Mesenchymal stem cell (in vitro differentiated cells and primary cell): ENCODE measurements around the gene RPS6KA5.

Experiments
- DNase-seq: peaks from one replicate; pipeline ENCODE4 v3.0.0-alpha.2; 2013
- H2AFZ ChIP-seq: one replicate; pipeline ENCODE4 v1.6.1; 2013; ENCODE audit warnings: low read depth, mild to moderate bottlenecking, control low read depth, inconsistent platforms, low read length, moderate library complexity
- H2AK5ac ChIP-seq: 2 replicates; pipeline ENCODE4 v1.6.1; 2013; ENCODE audit warnings: low read length, moderate library complexity, mild to moderate bottlenecking, inconsistent platforms; ENCODE audit not compliant: severe bottlenecking
- H2BK120ac ChIP-seq: one replicate; pipeline ENCODE4 v1.6.1; 2013; ENCODE audit warnings: low read depth, mild to moderate bottlenecking, inconsistent platforms, low read length, moderate library complexity
- H2BK12ac ChIP-seq, 2 experiments: one replicate each; pipeline ENCODE4 v1.6.1; 2013; ENCODE audit warnings: inconsistent platforms in 2 of 2, low read length in 2 of 2, mild to moderate bottlenecking in 2 of 2, moderate library complexity in 2 of 2, control low read depth in 1 of 2
- H2BK15ac ChIP-seq: one replicate; pipeline ENCODE4 v1.6.1; 2013; ENCODE audit warnings: mild to moderate bottlenecking, low read depth, inconsistent platforms; ENCODE audit not compliant: poor library complexity, severe bottlenecking
- H2BK5ac ChIP-seq: 2 replicates; pipeline ENCODE4 v1.6.1; 2013; ENCODE audit warnings: low read depth, mild to moderate bottlenecking, low read length, control low read depth, inconsistent platforms; ENCODE audit not compliant: poor library complexity, severe bottlenecking
- H3K14ac ChIP-seq, 2 experiments: one replicate each; pipeline ENCODE4 v1.6.1; 2013; ENCODE audit warnings: inconsistent platforms in 2 of 2, low read length in 2 of 2, control low read depth in 1 of 2, mild to moderate bottlenecking in 1 of 2, moderate library complexity in 1 of 2
- H3K18ac ChIP-seq, 2 experiments: one replicate each; pipeline ENCODE4 v1.6.1; 2013; ENCODE audit warnings: inconsistent platforms in 2 of 2, low read length in 2 of 2, control low read depth in 1 of 2, low read depth in 1 of 2, mild to moderate bottlenecking in 1 of 2
- H3K23ac ChIP-seq, 2 experiments: one replicate each; pipeline ENCODE4 v1.6.1; 2013; ENCODE audit warnings: inconsistent platforms in 2 of 2, low read length in 2 of 2, mild to moderate bottlenecking in 2 of 2, moderate library complexity in 2 of 2, control low read depth in 1 of 2
- H3K27ac ChIP-seq: 2 replicates; pipeline ENCODE4 v1.5.1; 2013; ENCODE audit warnings: mild to moderate bottlenecking, moderate library complexity, low read length, control low read depth, inconsistent platforms; ENCODE audit not compliant: poor library complexity, severe bottlenecking
- H3K27me3 ChIP-seq, 2 experiments: 2 replicates each; pipeline versions ENCODE4 v1.6.1 to v1.7.0; 2013; ENCODE audit warnings: low read length in 2 of 2, mild to moderate bottlenecking in 2 of 2, moderate library complexity in 2 of 2, control low read depth in 1 of 2, inconsistent platforms in 1 of 2; ENCODE audit not compliant: control insufficient read depth in 1 of 2, insufficient read depth in 1 of 2
- H3K36me3 ChIP-seq, 2 experiments: 2 replicates each; pipeline versions ENCODE4 v1.6.1 to v1.7.0; 2013; ENCODE audit warnings: low read length in 2 of 2, control low read depth in 1 of 2, inconsistent platforms in 1 of 2, low read depth in 1 of 2, mild to moderate bottlenecking in 1 of 2; ENCODE audit not compliant: insufficient read depth in 2 of 2, control insufficient read depth in 1 of 2
- H3K4ac ChIP-seq, 2 experiments: one replicate each; pipeline ENCODE4 v1.6.1; 2013; ENCODE audit warnings: inconsistent platforms in 2 of 2, low read length in 2 of 2, mild to moderate bottlenecking in 2 of 2, moderate library complexity in 2 of 2, control low read depth in 1 of 2, low read depth in 1 of 2
- H3K4me1 ChIP-seq: 2 replicates; pipeline ENCODE4 v1.6.1; 2013; ENCODE audit warnings: low read depth, low read length, control low read depth; ENCODE audit not compliant: control insufficient read depth, insufficient read depth
- H3K4me2 ChIP-seq: 2 replicates; pipeline ENCODE4 v1.6.1; 2013; ENCODE audit warnings: low read length, mild to moderate bottlenecking, inconsistent platforms; ENCODE audit not compliant: poor library complexity, severe bottlenecking
- H3K4me3 ChIP-seq, 2 experiments: 2 replicates each; pipeline versions ENCODE4 v1.5.1 to v1.7.0; 2013; ENCODE audit warnings: low read length in 2 of 2, mild to moderate bottlenecking in 2 of 2, control low read depth in 1 of 2, low read depth in 1 of 2; ENCODE audit not compliant: insufficient read depth in 1 of 2
- H3K79me1 ChIP-seq: replicated peaks from 2 replicates; pipeline ENCODE4 v1.6.1; 2013; ENCODE audit warnings: mild to moderate bottlenecking, control low read depth, low read length, inconsistent platforms; ENCODE audit not compliant: poor library complexity, severe bottlenecking
- H3K9ac ChIP-seq: 2 replicates; pipeline ENCODE4 v1.7.0; 2013; ENCODE audit warnings: mild to moderate bottlenecking, low read length, moderate library complexity
- H3K9me3 ChIP-seq: 2 replicates; pipeline ENCODE4 v1.7.0; 2013; ENCODE audit warnings: mild to moderate bottlenecking, low read length; ENCODE audit not compliant: control insufficient read depth
- H4K8ac ChIP-seq: one replicate; pipeline ENCODE4 v1.6.1; 2013; ENCODE audit warnings: inconsistent platforms, mild to moderate bottlenecking, low read length, moderate library complexity
- H4K91ac ChIP-seq: one replicate; pipeline ENCODE4 v1.6.1; 2013; ENCODE audit warnings: mild to moderate bottlenecking, low read length, inconsistent platforms
- WGBS: methylation state at CpG from one replicate; pipeline ENCODE4 v1.1.7; 2013; ENCODE audit warnings: mixed read lengths; 5-methylcytosine and 5-hydroxymethylcytosine counted together

The RPS6KA5 gene

GRCh38 chr14:90871605-90872233, 188.7 kb downstream of the RPS6KA5 start:
- no peaks in the 10 kb centered on the region for H3K79me1 ChIP-seq
- peak; percentile 42 for DNase-seq
- H3K14ac ChIP-seq = peak overlapping the region in 1 of 2 experiments; percentile 48
- H2AK5ac ChIP-seq = peak overlapping the region; percentile 83
- peaks cover 0 to 3% of the 10 kb centered on the region in 2 experiments for H3K36me3 ChIP-seq
- no peak overlapping the region for H3K27ac ChIP-seq
- H3K9me3 ChIP-seq = no peaks in the 10 kb centered on the region
- H3K4me1 ChIP-seq = peaks cover 2% of the 10 kb centered on the region
- H2BK5ac ChIP-seq = no peak overlapping the region
- H2BK12ac ChIP-seq = peak overlapping the region; percentile 41 to 78
- H3K18ac ChIP-seq = peak overlapping the region in 1 of 2 experiments; percentile 62
- H4K8ac ChIP-seq = no peak overlapping the region
- no peaks in the 10 kb centered on the region for H3K27me3 ChIP-seq
- no peak overlapping the region for H2AFZ ChIP-seq
- H4K91ac ChIP-seq = peak overlapping the region; percentile 48
- H3K23ac ChIP-seq = no peak overlapping the region
- H3K9ac ChIP-seq = no peak overlapping the region
- 98% methylated on average over 8 of the region's 9 CpGs for WGBS
- no peak overlapping the region for H2BK15ac ChIP-seq
- H3K4ac ChIP-seq = no peak overlapping the region
- no peak overlapping the region for H3K4me3 ChIP-seq
- H2BK120ac ChIP-seq = no peak overlapping the region
- no peak overlapping the region for H3K4me2 ChIP-seq

GRCh38 chr14:90870950-90871604, 189.4 kb downstream of the RPS6KA5 start:
- no CpG with 5 or more reads among the region's 1 CpG for WGBS
- Histone ChIP-seq H3K9me3 (no peaks in the 10 kb centered on the region), H2AFZ (no peak overlapping the region), H3K79me1 (no peaks in the 10 kb centered on the region), H4K8ac (no peak overlapping the region), H3K4me3 (no peak overlapping the region), H3K14ac (no peak overlapping the region), H2BK5ac (no peak overlapping the region), H2BK12ac (no peak overlapping the region), H3K23ac (no peak overlapping the region), H2BK120ac (no peak overlapping the region), H3K27ac (no peak overlapping the region), H3K36me3 (no peaks in the 10 kb centered on the region), H3K4me1 (peaks cover 2% of the 10 kb centered on the region), H3K4ac (no peak overlapping the region), H3K27me3 (no peaks in the 10 kb centered on the region), H3K18ac (no peak overlapping the region), H3K4me2 (no peak overlapping the region), H2AK5ac (no peak overlapping the region), H3K9ac (no peak overlapping the region), H4K91ac (no peak overlapping the region), H2BK15ac (no peak overlapping the region)
- DNase-seq = no peak

- Histone ChIP-seq H3K27ac (no peak overlapping the region), H3K4me1 (peaks cover 2% of the 10 kb centered on the region), H3K79me1 (no peaks in the 10 kb centered on the region), H3K18ac (no peak overlapping the region), H2BK120ac (no peak overlapping the region), H2AK5ac (no peak overlapping the region), H3K27me3 (no peaks in the 10 kb centered on the region), H2AFZ (no peak overlapping the region), H3K4me3 (no peak overlapping the region), H3K36me3 (no peaks in the 10 kb centered on the region), H3K9me3 (no peaks in the 10 kb centered on the region), H4K8ac (no peak overlapping the region), H2BK5ac (no peak overlapping the region), H4K91ac (no peak overlapping the region), H3K9ac (no peak overlapping the region), H2BK12ac (no peak overlapping the region), H3K4me2 (no peak overlapping the region), H3K14ac (no peak overlapping the region), H3K23ac (no peak overlapping the region), H2BK15ac (no peak overlapping the region), H3K4ac (no peak overlapping the region)
- no peak for DNase-seq
Measured at GRCh38 chr14:90867501-90867900, 192.9 kb downstream of the RPS6KA5 start.

GRCh38 chr14:90866833-90867232, 193.6 kb downstream of the RPS6KA5 start:
- Histone ChIP-seq H2AK5ac (no peak overlapping the region), H3K4ac (no peak overlapping the region), H3K4me2 (no peak overlapping the region), H2BK120ac (no peak overlapping the region), H3K4me1 (peaks cover under 1% of the 10 kb centered on the region), H3K18ac (no peak overlapping the region), H3K9ac (no peak overlapping the region), H3K36me3 (no peaks in the 10 kb centered on the region), H3K4me3 (no peak overlapping the region), H3K9me3 (no peaks in the 10 kb centered on the region), H2BK15ac (no peak overlapping the region), H3K79me1 (no peaks in the 10 kb centered on the region), H2BK12ac (no peak overlapping the region), H3K27me3 (no peaks in the 10 kb centered on the region), H2BK5ac (no peak overlapping the region), H3K14ac (no peak overlapping the region), H3K23ac (no peak overlapping the region), H3K27ac (no peak overlapping the region), H4K8ac (no peak overlapping the region), H2AFZ (no peak overlapping the region), H4K91ac (no peak overlapping the region)
- DNase-seq = no peak
